Activated CD8-positive, alpha-beta memory T cell treated with anti-CD3 and anti-CD28 coated beads for 1 hour (primary cell): ENCODE measurements around the gene WDR27.
"Not testable (repeated sequence)": the region's sequence is repeated elsewhere in the genome, so short reads cannot be mapped to it uniquely, and the experiment has no call there.

ENCODE experiments used
- DNase-seq, 2 donors: peaks; one replicate each; pipeline ENCODE4 v3.0.0-alpha.2; 2020; ENCODE audit warnings: low read depth in 1 of 2; ENCODE audit errors: extremely low read depth in 1 of 2

The WDR27 gene

GRCh38 chr6:169664227-169664626, 37.6 kb downstream of the WDR27 start:
- DNase-seq, result no peak

- DNase-seq, result no peak
Measured at GRCh38 chr6:169663468-169663867, 38.4 kb downstream of the WDR27 start.

GRCh38 chr6:169661391-169661756, 40.5 kb downstream of the WDR27 start:
- DNase-seq, result no peak

- no peak for DNase-seq
Measured at GRCh38 chr6:169660751-169661390, 41.0 kb downstream of the WDR27 start.

- DNase-seq, result no peak
Measured at GRCh38 chr6:169659820-169660610, 41.8 kb downstream of the WDR27 start.

- no peak for DNase-seq
Measured at GRCh38 chr6:169657284-169657610, 44.6 kb downstream of the WDR27 start.

- DNase-seq, result no peak
Measured at GRCh38 chr6:169656546-169657283, 45.1 kb downstream of the WDR27 start.

- DNase-seq, result peak; percentile 30 to 42
Measured at GRCh38 chr6:169654598-169655391, 47.0 kb downstream of the WDR27 start.

GRCh38 chr6:169653691-169654090, 48.1 kb downstream of the WDR27 start:
- DNase-seq, result no peak

GRCh38 chr6:169652896-169653295, 48.9 kb downstream of the WDR27 start:
- DNase-seq, result no peak

GRCh38 chr6:169651498-169651897, 50.3 kb downstream of the WDR27 start:
- DNase-seq, result no peak

GRCh38 chr6:169650959-169651292, 50.9 kb downstream of the WDR27 start:
- DNase-seq, result no peak

- no peak for DNase-seq
Measured at GRCh38 chr6:169650241-169650958, 51.4 kb downstream of the WDR27 start.

GRCh38 chr6:169648617-169649016, 53.2 kb downstream of the WDR27 start:
- no peak for DNase-seq

GRCh38 chr6:169648092-169648491, 53.7 kb downstream of the WDR27 start:
- no peak for DNase-seq

- DNase-seq, result no peak
Measured at GRCh38 chr6:169647637-169648036, 54.2 kb downstream of the WDR27 start.

GRCh38 chr6:169646906-169647567, 54.8 kb downstream of the WDR27 start:
- DNase-seq, result no peak

GRCh38 chr6:169645459-169645858, 56.4 kb downstream of the WDR27 start:
- not testable (repeated sequence) for DNase-seq

GRCh38 chr6:169643521-169643920, 58.3 kb downstream of the WDR27 start:
- DNase-seq, result no peak

GRCh38 chr6:169642455-169642854, 59.4 kb downstream of the WDR27 start:
- no peak for DNase-seq
